H54 (cell line): ENCODE results near the gene CACNA1C.
A peak's percentile ranks its signal among the peaks of the same experiment; 100 is the strongest.

Source experiments
- DNase-seq: peaks from one replicate; pipeline ENCODE4 v3.0.0; 2011; ENCODE audit warnings: low spot score, mixed read lengths; ENCODE audit not compliant: insufficient read length
- FAIRE-seq: peaks from 3 replicates; lab custom pipeline; 2011; peaks lifted over from hg19 to GRCh38; lab: Jason Lieb, UNC
- POLR2A ChIP-seq: IDR thresholded peaks from 2 replicates; pipeline ENCODE4 v1.6.1; 2011; ENCODE audit warnings: low read depth, mild to moderate bottlenecking, low read length

The CACNA1C gene

DNA sequence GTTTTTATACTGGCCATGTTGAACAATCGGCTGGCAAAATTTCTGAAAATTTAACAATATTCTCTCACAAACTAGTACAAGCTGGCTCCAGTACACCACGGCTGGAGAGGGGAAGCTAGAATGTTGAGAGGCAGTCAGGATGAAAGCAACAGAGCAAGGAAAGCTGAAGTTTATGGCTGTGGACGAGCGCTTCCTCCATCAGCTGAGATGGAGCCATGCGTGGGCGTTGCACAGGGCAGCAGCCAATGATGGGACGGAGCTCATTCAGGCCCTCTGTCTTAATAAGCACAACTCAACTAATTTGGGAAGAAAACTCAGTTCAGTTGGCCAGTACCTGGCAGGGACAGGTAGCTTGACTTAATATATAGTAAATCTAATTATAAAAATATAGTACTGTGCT, 34.4 kb upstream of the CACNA1C start:
- no peak for FAIRE-seq
- no peak for DNase-seq
- no peak for TF ChIP-seq POLR2A

DNA sequence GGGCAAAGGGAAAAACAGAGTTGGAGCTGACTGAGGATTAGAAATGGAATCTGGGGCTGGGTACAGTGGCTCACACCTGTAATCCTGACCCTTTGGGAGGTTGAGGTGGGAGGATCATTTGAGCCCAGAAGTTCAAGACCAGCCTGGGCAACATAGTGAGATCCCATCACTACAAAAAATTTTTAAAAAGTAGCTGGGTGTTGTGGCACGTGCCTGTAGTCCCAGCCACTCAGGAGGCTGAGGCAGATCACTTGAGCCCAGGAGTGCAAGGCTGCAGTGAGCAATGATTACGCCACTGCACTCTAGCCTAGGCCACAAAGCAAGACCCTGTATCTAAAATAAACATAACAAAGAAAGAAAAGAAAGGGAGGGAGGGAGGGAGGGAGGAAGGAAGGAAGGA, 33.7 kb upstream of the CACNA1C start:
- no peak for FAIRE-seq
- no peak for TF ChIP-seq POLR2A
- no peak for DNase-seq

DNA sequence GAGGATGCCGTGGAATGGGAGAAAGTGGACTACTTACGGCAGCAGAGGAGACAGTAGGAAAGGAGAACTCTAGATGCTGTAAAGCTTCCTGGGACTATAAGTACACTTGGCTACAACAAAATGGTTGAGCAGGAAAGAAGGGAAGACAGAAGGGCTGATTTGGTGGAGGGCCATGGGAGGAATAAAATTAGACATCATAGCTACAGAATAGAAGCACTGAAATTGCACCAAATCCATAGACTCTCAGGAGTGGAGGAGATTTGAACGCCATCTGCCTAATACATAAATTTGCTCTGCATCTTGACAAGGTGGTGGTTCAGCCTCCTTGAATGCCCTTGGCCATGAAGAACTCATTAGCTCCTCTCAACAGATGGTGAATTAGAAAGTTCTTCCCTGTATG, 32.3 kb upstream of the CACNA1C start:
- FAIRE-seq (no peak), DNase-seq (no peak)
- TF ChIP-seq POLR2A: no peak

DNA sequence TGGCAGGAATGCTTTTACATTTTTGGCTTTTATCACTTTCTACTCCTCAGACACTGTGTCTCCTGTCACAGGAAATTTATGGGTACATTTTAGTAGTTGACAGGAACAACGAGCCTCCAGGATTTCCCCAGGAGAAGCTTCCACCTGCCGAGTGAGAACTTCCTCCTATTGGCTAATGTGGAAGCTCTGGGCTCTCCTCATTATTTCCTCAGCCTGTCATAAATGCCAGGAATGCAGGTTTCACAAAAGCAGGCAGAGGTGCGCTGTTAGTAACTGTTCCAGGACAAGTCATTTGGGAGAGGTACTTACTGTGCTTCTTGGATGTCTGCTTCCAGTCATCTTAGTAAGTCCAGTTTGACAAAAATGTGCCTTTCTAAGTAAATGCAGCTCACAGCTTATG, 29.4 kb upstream of the CACNA1C start:
- FAIRE-seq (no peak), DNase-seq (no peak)

DNA sequence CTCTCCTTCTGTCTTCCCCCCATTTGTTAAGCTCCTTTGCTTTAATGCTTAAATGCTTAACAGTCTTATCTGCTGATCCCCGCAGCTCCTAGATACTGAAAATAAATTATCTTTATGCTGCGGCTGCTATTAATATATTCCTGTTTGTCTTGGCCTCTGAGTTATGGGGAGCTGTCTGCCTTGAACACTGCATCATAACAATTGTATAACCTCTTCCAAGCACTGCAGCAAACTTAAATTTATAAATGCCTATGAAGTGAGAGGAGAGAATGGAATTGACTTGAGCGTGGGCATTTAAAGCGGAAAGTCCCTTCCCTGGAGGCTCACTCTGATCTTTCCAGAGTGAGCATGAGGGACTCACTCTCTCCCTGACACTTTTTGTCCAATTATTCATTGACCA, 25.4 kb upstream of the CACNA1C start:
- DNase-seq (no peak), FAIRE-seq (no peak)
- no peak for TF ChIP-seq POLR2A

More for the DNA sequence above, 29.4 kb upstream of the CACNA1C start:
- no peak for TF ChIP-seq POLR2A

DNA sequence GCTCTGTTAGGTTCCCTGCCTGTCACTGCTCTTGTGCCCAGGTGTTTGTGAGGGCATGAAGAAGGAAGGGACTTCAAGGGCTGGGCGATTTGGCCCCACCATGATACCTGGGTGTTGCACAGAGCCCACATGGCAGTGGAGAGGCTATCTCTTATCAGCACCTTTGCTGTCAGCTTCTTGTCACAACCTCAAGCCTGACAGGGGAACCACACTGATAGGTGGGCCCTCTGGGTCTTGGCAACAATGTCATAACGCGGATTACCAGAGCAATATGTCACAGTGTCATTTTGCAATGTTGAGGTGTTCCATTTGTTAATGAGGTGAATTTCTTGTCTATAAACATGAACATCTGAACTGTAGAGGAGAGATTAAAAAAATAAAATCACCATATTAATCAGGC, 22.9 kb upstream of the CACNA1C start:
- FAIRE-seq: no peak
- no peak for DNase-seq
- TF ChIP-seq POLR2A: no peak

DNA sequence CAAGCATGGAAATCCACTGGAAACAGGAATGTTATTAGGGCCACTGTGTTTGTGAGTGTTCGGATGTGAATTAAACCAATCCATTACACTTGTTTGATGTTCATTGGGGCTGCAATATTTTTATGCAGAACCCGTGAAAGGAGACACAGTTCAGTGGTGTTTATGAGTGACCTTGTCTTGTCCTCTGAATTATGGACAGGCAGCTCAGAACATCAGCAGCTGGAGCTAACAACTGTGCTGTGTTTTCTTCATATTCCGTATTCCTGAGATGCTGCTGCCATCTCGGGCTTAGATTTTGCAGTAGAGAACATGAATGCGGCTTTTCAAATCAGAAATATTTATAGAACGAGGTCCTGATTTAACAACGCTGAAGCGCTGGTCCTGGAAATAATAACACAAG, 20.3 kb upstream of the CACNA1C start:
- FAIRE-seq: no peak
- TF ChIP-seq POLR2A: no peak
- DNase-seq: no peak

DNA sequence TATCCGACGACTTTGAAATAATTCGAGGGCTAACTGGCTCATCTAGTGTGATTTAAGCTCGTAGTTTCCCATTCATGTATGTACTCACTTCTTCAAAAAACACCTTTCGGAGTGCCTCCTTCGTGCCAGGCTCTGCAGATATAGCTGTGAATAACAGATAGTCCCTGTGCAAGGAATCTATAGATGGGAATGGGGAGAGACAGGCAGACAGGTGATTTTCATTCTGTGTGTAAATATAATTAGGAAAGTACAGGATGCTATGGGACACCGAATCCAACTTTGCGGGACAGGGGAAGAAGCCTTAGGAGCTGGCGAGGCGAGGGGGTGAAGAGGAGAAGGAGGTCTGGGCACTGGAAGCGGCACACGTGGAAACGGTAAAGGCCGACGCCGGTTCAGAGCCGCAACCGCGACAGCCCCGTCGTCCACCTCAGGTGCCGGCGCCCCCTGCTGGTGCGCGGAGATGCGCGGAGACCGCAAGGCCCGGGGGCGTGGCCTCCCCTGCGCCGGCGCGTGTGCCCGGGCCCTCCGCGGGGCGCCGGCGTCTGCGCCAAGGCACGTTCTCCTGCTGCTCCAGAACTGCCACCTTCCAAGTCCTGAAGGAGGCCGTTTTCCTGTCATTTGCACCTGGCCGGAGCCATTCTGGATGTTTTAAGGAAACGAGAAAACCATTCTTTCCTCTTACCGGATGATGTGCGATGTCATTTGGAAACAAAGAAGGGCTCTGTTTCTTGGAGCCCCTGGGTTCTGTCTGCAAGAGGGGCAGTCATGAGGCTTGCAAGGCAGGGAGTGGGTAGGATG, 18.0 kb upstream of the CACNA1C start:
- DNase-seq: peak; percentile 81
- TF ChIP-seq POLR2A: no peak
- FAIRE-seq: no peak

DNA sequence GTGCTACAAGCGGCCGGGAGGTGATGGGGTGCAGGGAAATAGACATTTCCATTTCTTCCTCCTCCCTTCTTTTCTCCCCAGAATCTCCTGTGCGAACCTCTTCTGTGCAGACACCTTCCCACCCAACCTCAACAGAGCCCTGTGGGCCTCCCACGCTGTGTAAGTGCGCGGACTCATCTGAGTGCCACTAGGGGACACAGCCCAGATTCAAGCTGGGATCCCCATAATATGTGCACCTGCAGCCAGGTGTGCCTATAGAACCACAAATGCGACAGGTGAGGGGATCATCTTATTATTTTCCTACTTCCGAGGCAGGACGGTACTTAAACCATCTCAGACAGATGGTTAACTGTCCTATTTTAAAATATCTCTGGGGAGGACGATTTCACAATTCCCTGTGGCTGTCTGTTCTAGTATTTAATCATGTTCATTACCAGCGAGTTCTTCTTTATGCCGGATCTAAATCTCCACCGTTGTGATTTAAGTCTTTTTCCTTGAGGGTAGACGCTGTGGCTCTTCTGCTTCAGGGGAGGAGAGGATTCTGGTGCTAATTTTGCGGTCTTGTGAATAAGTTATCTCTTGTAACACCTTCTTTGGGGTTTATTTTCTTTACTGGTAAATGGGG, 17.2 kb upstream of the CACNA1C start:
- FAIRE-seq: no peak

DNA sequence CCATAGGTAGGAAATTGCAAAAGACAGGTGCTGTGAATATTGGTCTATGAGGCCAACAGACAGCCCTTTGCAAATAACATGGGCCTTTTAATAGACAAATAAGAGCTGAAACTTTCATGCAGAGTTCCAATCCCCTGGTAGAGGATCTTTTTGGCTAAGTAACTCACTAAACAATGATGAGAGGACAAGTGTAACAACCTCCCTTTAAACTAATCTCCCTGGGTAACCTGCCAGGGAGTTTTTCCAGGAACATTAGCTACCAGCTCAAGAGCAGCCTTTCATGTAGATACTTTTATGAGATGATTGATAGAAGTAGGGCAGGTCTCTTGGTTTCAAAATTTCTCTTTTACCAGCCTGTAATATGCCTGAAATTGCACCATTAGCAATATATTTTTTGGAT, 13.8 kb upstream of the CACNA1C start:
- no peak for TF ChIP-seq POLR2A
- DNase-seq (no peak), FAIRE-seq (no peak)

More for the DNA sequence above, 17.2 kb upstream of the CACNA1C start:
- no peak for TF ChIP-seq POLR2A
- DNase-seq: no peak

DNA sequence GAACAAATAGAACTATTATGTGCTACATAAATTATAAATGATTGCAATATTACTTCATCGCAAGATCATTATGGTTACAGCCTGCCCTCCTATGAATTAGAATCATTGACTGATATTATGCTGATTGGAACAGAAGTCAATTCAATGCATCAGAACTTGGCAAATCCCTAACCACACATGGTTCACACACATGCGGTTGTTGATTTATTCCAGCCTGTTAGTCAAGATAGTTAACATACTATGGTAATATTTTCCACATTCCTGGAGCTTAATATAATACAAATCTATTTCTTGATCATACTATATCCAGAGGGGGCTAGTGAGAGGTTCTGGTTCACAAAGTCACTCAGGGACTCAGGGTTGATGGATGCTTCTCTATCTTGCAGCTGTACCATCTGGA, 9.7 kb upstream of the CACNA1C start:
- no peak for FAIRE-seq
- no peak for DNase-seq

DNA sequence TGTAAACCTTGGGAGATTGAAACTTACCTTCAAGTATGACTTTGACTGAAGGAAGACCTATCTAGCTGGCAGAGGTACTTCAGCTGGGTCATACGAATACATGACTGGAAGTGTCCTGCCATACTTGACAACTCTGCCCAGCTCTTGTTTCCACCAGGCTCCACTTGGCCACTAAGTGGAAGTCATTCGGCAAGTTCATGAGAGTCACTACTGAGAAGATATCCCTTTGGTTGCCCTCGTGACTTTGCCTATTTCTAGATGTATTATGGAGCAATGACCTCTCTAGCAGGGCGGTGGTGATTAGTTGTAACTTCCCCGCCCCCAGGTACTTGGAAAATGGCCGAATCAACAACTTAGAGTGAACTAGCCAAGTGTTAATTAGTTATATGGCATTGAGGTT, 8.6 kb upstream of the CACNA1C start:
- FAIRE-seq (no peak), DNase-seq (no peak)
- TF ChIP-seq POLR2A: no peak

More for the DNA sequence above, 9.7 kb upstream of the CACNA1C start:
- no peak for TF ChIP-seq POLR2A

DNA sequence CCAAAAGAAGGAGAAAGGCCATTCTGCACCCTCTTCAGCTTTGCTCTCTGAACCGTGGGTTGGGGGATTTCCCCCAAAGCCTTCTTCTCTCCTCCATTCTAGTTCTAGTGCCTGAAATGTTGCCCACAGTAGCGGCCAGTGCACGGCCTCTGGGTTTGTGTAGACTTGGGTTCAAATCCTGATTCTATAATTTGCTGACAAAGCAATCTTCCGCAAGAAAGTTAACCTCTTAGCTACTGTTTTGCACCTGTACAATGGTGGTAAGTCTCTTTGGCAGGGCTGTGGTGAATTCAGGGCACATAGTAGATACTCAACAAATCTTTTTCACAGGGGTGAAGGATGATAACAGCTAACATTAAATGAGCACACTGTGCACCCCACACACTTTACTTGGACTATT, 5.8 kb upstream of the CACNA1C start:
- TF ChIP-seq POLR2A: no peak
- DNase-seq (no peak), FAIRE-seq (no peak)

DNA sequence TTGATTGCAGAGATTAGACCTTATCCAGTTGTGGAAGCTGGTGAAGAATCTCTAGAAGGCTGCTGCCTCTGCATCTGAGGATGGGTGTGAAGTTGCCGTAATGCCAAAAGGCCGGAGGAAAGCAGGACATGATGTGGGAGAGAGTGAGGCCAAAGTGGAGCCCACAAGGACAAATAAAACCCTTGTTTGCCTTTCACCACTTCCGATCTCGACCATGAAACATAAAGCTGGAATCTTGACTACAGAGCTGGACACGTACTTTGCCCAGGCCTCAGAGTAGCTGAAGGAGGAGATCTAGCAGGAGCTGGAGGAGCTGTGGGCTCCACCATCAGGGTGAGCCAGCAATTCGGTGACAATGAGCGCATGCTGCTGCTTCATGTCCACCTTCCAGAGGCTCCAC, 5.0 kb upstream of the CACNA1C start:
- DNase-seq: no peak
- FAIRE-seq: no peak
- TF ChIP-seq POLR2A: no peak
